HPDE6-E6E7 (cell line): ENCODE results near the gene ISM1.

Source experiments
- DNase-seq: peaks from one replicate; pipeline ENCODE4 v3.0.0; 2011; ENCODE audit warnings: missing footprints; ENCODE audit errors: extremely low spot score

The ISM1 gene

GRCh38 chr20:13256606-13257005 lies 35.5 kb downstream of the ISM1 start:
- no peak for DNase-seq

GRCh38 chr20:13259921-13260320 lies 38.8 kb downstream of the ISM1 start:
- no peak for DNase-seq

GRCh38 chr20:13260650-13261279 lies 39.7 kb downstream of the ISM1 start:
- no peak for DNase-seq

GRCh38 chr20:13261460-13262301 lies 40.6 kb downstream of the ISM1 start:
- peak; percentile 56 for DNase-seq

GRCh38 chr20:13262302-13262650 lies 41.2 kb downstream of the ISM1 start:
- no peak for DNase-seq

- no peak for DNase-seq
These were observed 41.7 kb downstream of the ISM1 start for GRCh38 chr20:13262671-13263360.

GRCh38 chr20:13263451-13263850 lies 42.4 kb downstream of the ISM1 start:
- DNase-seq = no peak

GRCh38 chr20:13264907-13265306 lies 43.8 kb downstream of the ISM1 start:
- DNase-seq = no peak

- DNase-seq = no peak
These were observed 44.9 kb downstream of the ISM1 start for GRCh38 chr20:13265941-13266340.

- no peak for DNase-seq
These were observed 46.2 kb downstream of the ISM1 start for GRCh38 chr20:13267231-13267630.

GRCh38 chr20:13268953-13269352 lies 47.9 kb downstream of the ISM1 start:
- no peak for DNase-seq

- DNase-seq = no peak
These were observed 49.1 kb downstream of the ISM1 start for GRCh38 chr20:13270211-13270610.

GRCh38 chr20:13271098-13271497 lies 50.0 kb downstream of the ISM1 start:
- no peak for DNase-seq

- no peak for DNase-seq
These were observed 51.2 kb downstream of the ISM1 start for GRCh38 chr20:13271977-13272975.

GRCh38 chr20:13274275-13274861 lies 53.3 kb downstream of the ISM1 start:
- DNase-seq = no peak

GRCh38 chr20:13276945-13277541 lies 56.0 kb downstream of the ISM1 start:
- DNase-seq = no peak

- no peak for DNase-seq
These were observed 56.7 kb downstream of the ISM1 start for GRCh38 chr20:13277663-13278295.

- DNase-seq = no peak
These were observed 57.9 kb downstream of the ISM1 start for GRCh38 chr20:13278812-13279570.

GRCh38 chr20:13280609-13281324 lies 59.7 kb downstream of the ISM1 start:
- no peak for DNase-seq
